ENCODE results near the gene ANKRD30B. TPM values are rescaled to one million over a fixed set of nuclear protein-coding genes. Genes with fewer than 3 reads are reported as not detected.
"Not testable (repeated sequence)": the region's sequence is repeated elsewhere in the genome, so short reads cannot be mapped to it uniquely, and the experiment has no call there.

Gene ANKRD30B
- total and polyA plus RNA-seq, 2 of the 4 experiments (the other 2 are of a cell fraction), result not detected

DNA sequence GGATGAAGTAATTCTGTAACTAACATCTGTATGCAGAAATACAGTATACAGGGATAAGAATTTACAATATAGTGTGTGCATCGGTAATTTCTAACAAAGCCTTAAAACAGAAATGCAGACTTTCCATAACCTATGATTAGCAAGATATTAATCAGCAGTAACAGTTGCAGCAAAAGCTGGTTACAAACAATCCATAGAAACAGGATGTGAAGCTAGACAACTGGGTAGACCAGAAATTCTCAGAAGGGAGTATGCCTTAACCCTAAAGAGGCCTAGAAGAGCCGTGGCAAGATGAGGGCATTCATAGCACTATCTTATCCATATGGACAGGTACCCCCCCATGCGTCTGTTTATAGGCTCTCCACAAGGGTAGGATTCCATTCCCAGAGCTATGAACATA lies 48.9 kb downstream of the ANKRD30B start:
- H3K23ac ChIP-seq (ENCODE audit: low read depth, low read length); H4K91ac ChIP-seq (ENCODE audit: insufficient read depth, low read depth, low read length); H3K4me2 ChIP-seq (ENCODE audit: low read depth, low read length); H3K27me3 ChIP-seq (ENCODE audit: control insufficient read depth, insufficient read depth, low read length); H2BK15ac ChIP-seq (ENCODE audit: low read depth, low read length); H2AFZ ChIP-seq (replicated peaks; ENCODE audit: low read length, poor library complexity); H2BK120ac ChIP-seq (ENCODE audit: low read depth, low read length); in situ Hi-C loops (cut with MboI; ENCODE audit: low sequenced_read_pairs); H2BK5ac ChIP-seq (ENCODE audit: low read depth, low read length, poor library complexity, severe bottlenecking); ATAC-seq (ENCODE audit: low read depth); H3K9ac ChIP-seq (ENCODE audit: low read depth, low read length); H3K9me3 ChIP-seq (ENCODE audit: control insufficient read depth, insufficient read depth, low read length); H3K4me3 ChIP-seq (ENCODE audit: insufficient read depth, low read depth, low read length); H4K20me1 ChIP-seq (ENCODE audit: insufficient read depth, low read length); intact Hi-C loops (cut with micrococcal nuclease); POLR2A ChIA-PET (ENCODE audit: unreplicated experiment); H3K36me3 ChIP-seq (ENCODE audit: control insufficient read depth, insufficient read depth, low read length); DNase-seq; H4K8ac ChIP-seq (ENCODE audit: low read depth in 2 of 2, low read length in 2 of 2); H3K18ac ChIP-seq (ENCODE audit: low read depth, low read length); H3K9me1 ChIP-seq (ENCODE audit: insufficient read depth, low read length); H2AK5ac ChIP-seq (ENCODE audit: low read depth, low read length); H3K56ac ChIP-seq (ENCODE audit: extremely low read depth, insufficient read depth, low read length); H2AK9ac ChIP-seq (replicated peaks; ENCODE audit: low read depth, low read length, poor library complexity); CTCF ChIA-PET; H2BK20ac ChIP-seq (ENCODE audit: low read depth, low read length); BruUV-seq (replicated peaks); H3K4me1 ChIP-seq (ENCODE audit: control insufficient read depth, insufficient read depth, low read length); H4K5ac ChIP-seq (ENCODE audit: low read depth, low read length); dilution Hi-C loops (cut with HindIII; ENCODE audit: low sequenced_read_pairs, unreplicated experiment); H3K27ac ChIP-seq (ENCODE audit: insufficient read depth, low read length); H3K14ac ChIP-seq (replicated peaks; ENCODE audit: low read depth, low read length); H3K4ac ChIP-seq (ENCODE audit: low read depth, low read length); H3K79me1 ChIP-seq (ENCODE audit: low read depth in 1 of 2, low read length in 2 of 2): not testable (repeated sequence)
- WGBS, 2 experiments (ENCODE audit: extremely low coverage in 2 of 2, insufficient read length in 1 of 2), result no CpG with 5 or more reads among the region's 3 CpGs

DNA sequence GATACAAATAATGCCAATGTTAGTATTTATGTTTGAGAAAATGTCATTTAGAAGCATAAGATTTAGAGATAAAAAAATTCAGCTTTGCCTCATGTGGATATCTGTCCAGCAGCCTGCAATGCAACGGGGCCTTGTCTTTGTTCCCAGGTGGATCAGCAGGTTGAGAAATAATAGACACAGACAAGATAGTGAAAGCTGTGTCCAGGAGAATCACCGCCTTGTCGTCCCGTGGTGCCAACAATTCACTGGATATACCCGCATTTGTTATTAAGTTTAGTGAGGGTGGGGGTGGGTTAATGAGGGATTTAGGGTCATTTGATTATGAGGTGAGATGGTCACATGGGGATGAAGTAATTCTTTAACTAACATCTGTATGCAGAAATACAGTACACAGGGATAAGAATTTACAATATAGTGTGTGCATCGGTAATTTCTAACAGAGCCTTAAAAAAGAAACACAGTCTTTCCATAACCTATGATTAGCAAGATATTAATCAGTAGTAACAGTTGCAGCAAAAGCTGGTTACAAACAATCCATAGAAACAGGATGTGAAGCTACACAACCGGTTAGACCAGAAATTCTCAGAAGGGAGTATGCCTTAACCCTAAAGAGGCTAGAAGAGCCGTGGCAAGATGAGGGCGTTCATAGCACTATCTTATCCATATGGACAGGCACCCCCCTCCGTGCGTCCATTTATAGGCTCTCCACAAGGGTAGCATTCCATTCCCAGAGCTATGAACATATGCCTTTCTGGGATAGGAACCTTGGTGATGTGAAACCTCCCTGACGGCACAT lies 50.2 kb downstream of the ANKRD30B start:
- H3K79me1 ChIP-seq (ENCODE audit: low read depth in 1 of 2, low read length in 2 of 2); in situ Hi-C loops (cut with MboI; ENCODE audit: low sequenced_read_pairs): not testable (repeated sequence)
- 90% methylated on average over 3 of the region's 12 CpGs; no CpG with 5 or more reads in 1 of the 2 experiments for WGBS, 2 experiments (ENCODE audit: extremely low coverage in 2 of 2, insufficient read length in 1 of 2)

More for the DNA sequence above, 50.2 kb downstream of the ANKRD30B start:
- H3K9me3 ChIP-seq (ENCODE audit: control insufficient read depth, insufficient read depth, low read length); H2AK5ac ChIP-seq (ENCODE audit: low read depth, low read length); H3K9ac ChIP-seq (ENCODE audit: low read depth, low read length); H3K4me1 ChIP-seq (ENCODE audit: control insufficient read depth, insufficient read depth, low read length); DNase-seq; H4K20me1 ChIP-seq (ENCODE audit: insufficient read depth, low read length); H3K4me3 ChIP-seq (ENCODE audit: insufficient read depth, low read depth, low read length); H2BK120ac ChIP-seq (ENCODE audit: low read depth, low read length); H3K27me3 ChIP-seq (ENCODE audit: control insufficient read depth, insufficient read depth, low read length); dilution Hi-C loops (cut with HindIII; ENCODE audit: low sequenced_read_pairs, unreplicated experiment); H3K23ac ChIP-seq (ENCODE audit: low read depth, low read length); H4K91ac ChIP-seq (ENCODE audit: insufficient read depth, low read depth, low read length); H2BK20ac ChIP-seq (ENCODE audit: low read depth, low read length); H2AK9ac ChIP-seq (replicated peaks; ENCODE audit: low read depth, low read length, poor library complexity); H3K4ac ChIP-seq (ENCODE audit: low read depth, low read length); H3K4me2 ChIP-seq (ENCODE audit: low read depth, low read length); H4K5ac ChIP-seq (ENCODE audit: low read depth, low read length); H3K36me3 ChIP-seq (ENCODE audit: control insufficient read depth, insufficient read depth, low read length); BruUV-seq (replicated peaks); H3K27ac ChIP-seq (ENCODE audit: insufficient read depth, low read length); H3K18ac ChIP-seq (ENCODE audit: low read depth, low read length); H2BK5ac ChIP-seq (ENCODE audit: low read depth, low read length, poor library complexity, severe bottlenecking); POLR2A ChIA-PET (ENCODE audit: unreplicated experiment); H3K14ac ChIP-seq (replicated peaks; ENCODE audit: low read depth, low read length); H2BK15ac ChIP-seq (ENCODE audit: low read depth, low read length); H2AFZ ChIP-seq (replicated peaks; ENCODE audit: low read length, poor library complexity); H4K8ac ChIP-seq (ENCODE audit: low read depth in 2 of 2, low read length in 2 of 2); CTCF ChIA-PET; H3K56ac ChIP-seq (ENCODE audit: extremely low read depth, insufficient read depth, low read length); ATAC-seq (ENCODE audit: low read depth); H3K9me1 ChIP-seq (ENCODE audit: insufficient read depth, low read length); intact Hi-C loops (cut with micrococcal nuclease): not testable (repeated sequence)
